ENCODE measurements around the gene TPSG1.

The TPSG1 gene

DNA sequence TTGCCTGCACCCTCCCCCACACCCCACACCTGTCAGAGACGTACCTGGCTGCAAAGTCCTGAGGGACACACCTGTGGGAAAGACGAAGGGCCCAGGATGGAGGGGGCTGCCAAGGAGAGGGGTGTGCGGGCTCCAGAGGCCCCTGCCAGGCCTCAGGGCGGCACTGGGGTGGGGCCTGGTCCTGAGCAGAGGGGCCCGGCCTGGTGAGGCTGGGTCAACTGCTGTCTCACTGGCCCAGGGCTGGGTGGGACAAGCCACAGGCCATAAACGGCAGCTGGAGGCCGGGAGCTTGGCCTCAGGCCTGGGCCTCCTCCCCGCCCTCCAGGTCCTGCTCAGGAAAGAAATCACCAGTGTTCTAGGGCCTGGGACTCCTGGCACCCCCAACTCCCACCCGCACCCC lies 510 bp downstream of the TPSG1 start:
- Histone ChIP-seq H3K27me3 (ENCODE audit: insufficient read depth, poor library complexity, severe bottlenecking) (peaks cover 5% of the 10 kb centered on the region), H3K4me3 (replicated peaks; ENCODE audit: insufficient read depth, low read length) (no peak overlapping the region), H3K27ac (replicated peaks) (no peak overlapping the region)
- DNase-seq (ENCODE audit: low read depth in 1 of 2, low spot score in 1 of 2) = no peak
- TF ChIP-seq POLR2AphosphoS5 (IDR thresholded peaks at IDR 0.05; ENCODE audit: low read depth) = no peak
- TF ChIP-seq, protein P1, sequence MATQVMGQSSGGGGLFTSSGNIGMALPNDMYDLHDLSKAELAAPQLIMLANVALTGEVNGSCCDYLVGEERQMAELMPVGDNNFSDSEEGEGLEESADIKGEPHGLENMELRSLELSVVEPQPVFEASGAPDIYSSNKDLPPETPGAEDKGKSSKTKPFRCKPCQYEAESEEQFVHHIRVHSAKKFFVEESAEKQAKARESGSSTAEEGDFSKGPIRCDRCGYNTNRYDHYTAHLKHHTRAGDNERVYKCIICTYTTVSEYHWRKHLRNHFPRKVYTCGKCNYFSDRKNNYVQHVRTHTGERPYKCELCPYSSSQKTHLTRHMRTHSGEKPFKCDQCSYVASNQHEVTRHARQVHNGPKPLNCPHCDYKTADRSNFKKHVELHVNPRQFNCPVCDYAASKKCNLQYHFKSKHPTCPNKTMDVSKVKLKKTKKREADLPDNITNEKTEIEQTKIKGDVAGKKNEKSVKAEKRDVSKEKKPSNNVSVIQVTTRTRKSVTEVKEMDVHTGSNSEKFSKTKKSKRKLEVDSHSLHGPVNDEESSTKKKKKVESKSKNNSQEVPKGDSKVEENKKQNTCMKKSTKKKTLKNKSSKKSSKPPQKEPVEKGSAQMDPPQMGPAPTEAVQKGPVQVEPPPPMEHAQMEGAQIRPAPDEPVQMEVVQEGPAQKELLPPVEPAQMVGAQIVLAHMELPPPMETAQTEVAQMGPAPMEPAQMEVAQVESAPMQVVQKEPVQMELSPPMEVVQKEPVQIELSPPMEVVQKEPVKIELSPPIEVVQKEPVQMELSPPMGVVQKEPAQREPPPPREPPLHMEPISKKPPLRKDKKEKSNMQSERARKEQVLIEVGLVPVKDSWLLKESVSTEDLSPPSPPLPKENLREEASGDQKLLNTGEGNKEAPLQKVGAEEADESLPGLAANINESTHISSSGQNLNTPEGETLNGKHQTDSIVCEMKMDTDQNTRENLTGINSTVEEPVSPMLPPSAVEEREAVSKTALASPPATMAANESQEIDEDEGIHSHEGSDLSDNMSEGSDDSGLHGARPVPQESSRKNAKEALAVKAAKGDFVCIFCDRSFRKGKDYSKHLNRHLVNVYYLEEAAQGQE (IDR thresholded peaks at IDR 0.05; ENCODE audit: insufficient replicate concordance, low read depth) = no peak
- TF ChIP-seq GABPA (IDR thresholded peaks at IDR 0.05; ENCODE audit: low read depth) = no peak
- TF ChIP-seq SPI1 (IDR thresholded peaks at IDR 0.05; ENCODE audit: borderline replicate concordance, low read depth) = no peak
- TF ChIP-seq, protein P2, sequence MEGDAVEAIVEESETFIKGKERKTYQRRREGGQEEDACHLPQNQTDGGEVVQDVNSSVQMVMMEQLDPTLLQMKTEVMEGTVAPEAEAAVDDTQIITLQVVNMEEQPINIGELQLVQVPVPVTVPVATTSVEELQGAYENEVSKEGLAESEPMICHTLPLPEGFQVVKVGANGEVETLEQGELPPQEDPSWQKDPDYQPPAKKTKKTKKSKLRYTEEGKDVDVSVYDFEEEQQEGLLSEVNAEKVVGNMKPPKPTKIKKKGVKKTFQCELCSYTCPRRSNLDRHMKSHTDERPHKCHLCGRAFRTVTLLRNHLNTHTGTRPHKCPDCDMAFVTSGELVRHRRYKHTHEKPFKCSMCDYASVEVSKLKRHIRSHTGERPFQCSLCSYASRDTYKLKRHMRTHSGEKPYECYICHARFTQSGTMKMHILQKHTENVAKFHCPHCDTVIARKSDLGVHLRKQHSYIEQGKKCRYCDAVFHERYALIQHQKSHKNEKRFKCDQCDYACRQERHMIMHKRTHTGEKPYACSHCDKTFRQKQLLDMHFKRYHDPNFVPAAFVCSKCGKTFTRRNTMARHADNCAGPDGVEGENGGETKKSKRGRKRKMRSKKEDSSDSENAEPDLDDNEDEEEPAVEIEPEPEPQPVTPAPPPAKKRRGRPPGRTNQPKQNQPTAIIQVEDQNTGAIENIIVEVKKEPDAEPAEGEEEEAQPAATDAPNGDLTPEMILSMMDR (IDR thresholded peaks at IDR 0.05; ENCODE audit: insufficient read depth, low read length) = no peak

- no peak for DNase-seq (ENCODE audit: low read depth in 1 of 2, low spot score in 1 of 2)
- Histone ChIP-seq H3K27ac (replicated peaks) (no peak overlapping the region), H3K27me3 (ENCODE audit: insufficient read depth, poor library complexity, severe bottlenecking) (peaks cover 5% of the 10 kb centered on the region), H3K4me3 (replicated peaks; ENCODE audit: insufficient read depth, low read length) (no peak overlapping the region)
- TF ChIP-seq SPI1 (IDR thresholded peaks at IDR 0.05; ENCODE audit: borderline replicate concordance, low read depth) (0 out of 2 replicates have a peak, but pooled peaks have one; percentile 8), POLR2AphosphoS5 (IDR thresholded peaks at IDR 0.05; ENCODE audit: low read depth) (no peak)
Observed at GRCh38 chr16:1223355-1224214, 1.5 kb downstream of the TPSG1 start.

DNA sequence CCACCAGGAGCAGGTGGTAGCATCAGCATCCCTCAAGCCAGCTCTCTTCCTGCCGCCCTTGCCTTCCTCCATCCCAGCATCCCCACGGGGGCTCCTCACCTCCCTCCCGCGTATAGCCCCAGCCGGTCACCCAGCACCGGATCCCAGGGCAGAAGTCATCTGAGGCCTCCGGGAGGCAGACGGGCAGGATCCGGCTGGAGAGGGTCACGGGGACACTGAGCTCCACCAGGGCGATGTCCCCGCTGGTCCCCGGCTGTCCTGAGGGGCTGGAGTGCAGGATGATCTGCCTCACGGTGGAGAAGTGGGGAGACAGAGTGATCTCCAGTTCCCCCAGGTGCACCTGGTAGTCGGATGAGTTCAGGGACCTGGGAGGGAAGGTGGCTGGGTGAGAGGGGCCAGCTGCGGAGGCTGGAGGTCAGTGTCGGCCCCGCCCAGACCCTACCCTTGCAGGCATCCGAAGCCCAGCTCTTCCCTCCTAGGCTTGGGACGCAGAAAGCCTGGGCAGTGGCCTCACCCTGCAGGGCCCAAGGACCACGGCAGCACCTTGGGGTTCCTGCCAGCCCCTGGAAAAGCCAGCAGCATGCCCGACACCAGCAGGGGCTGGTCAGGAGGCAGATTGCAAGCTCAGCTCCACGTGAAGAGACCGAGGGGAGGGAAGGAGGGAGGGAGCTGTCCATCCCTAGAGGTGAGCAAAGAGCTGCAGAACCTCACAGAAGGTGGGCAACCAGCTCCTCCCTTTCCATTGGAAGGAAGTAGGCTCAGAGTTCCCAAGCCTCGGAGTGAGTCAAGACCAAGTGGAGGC lies 2.3 kb downstream of the TPSG1 start:
- H3K27me3 ChIP-seq (ENCODE audit: insufficient read depth, poor library complexity, severe bottlenecking) = peaks cover 5% of the 10 kb centered on the region
- H3K27ac ChIP-seq (replicated peaks) = no peak overlapping the region
- TF ChIP-seq POLR2AphosphoS5 (IDR thresholded peaks at IDR 0.05; ENCODE audit: low read depth) (no peak), GABPA (IDR thresholded peaks at IDR 0.05; ENCODE audit: low read depth) (no peak), SPI1 (IDR thresholded peaks at IDR 0.05; ENCODE audit: borderline replicate concordance, low read depth) (no peak)
- TF ChIP-seq, protein P1 (IDR thresholded peaks at IDR 0.05; ENCODE audit: insufficient replicate concordance, low read depth) = no peak
- DNase-seq (ENCODE audit: low read depth in 1 of 2, low spot score in 1 of 2) = no peak
- H3K4me3 ChIP-seq (replicated peaks; ENCODE audit: insufficient read depth, low read length) = no peak overlapping the region

DNA sequence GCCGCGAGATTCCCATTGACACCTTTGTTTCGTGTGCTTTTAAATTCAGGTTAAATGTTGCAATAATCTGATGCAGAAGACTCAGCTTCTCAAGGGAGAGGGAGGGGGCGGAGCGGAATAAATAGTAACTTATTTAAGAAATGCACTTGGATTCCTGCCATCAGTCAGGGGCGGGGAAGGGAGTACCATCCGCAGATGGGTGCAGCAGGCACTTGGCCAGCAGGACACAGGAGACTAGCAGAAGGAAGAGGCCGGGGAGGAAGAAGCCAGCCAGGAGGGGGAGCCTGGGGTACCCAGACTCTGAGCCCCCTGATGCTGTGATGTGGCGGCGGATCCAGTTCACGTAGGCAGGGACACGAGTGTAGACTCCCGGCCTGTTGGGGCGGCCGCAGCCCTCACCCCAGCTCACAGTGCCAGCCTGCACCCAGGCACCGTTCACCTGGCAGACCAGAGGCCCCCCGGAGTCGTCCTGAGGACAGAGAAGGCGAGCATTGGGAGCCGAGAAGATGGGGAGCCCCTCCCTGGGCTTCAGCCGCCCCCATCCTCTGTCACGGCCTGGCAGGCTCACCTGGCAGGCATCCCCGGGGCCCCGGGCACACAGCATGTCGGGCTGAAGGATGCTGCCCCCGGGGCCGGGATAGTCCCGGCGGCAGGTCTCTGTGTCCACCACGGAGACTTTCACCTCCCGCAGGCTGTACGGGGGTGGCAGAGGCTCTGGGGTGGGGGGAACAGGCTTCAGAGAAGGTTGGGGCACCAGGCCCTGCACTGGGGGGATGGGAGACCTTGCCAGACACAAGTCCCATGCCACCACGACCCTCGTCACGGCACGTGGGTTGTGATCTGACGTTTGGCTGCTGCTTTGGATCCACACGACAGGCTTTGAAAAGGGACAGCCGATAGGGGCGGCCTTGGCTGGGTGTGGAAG lies 3.2 kb downstream of the TPSG1 start:
- no peak for DNase-seq (ENCODE audit: low read depth in 1 of 2, low spot score in 1 of 2)
- TF ChIP-seq, protein P1 (IDR thresholded peaks at IDR 0.05; ENCODE audit: insufficient replicate concordance, low read depth) = no peak
- TF ChIP-seq GABPA (IDR thresholded peaks at IDR 0.05; ENCODE audit: low read depth) (no peak), POLR2AphosphoS5 (IDR thresholded peaks at IDR 0.05; ENCODE audit: low read depth) (no peak), SPI1 (IDR thresholded peaks at IDR 0.05; ENCODE audit: borderline replicate concordance, low read depth) (no peak)
- TF ChIP-seq, protein P2 (IDR thresholded peaks at IDR 0.05; ENCODE audit: insufficient read depth, low read length) = no peak
- Histone ChIP-seq H3K27me3 (ENCODE audit: insufficient read depth, poor library complexity, severe bottlenecking) (peaks cover 5% of the 10 kb centered on the region), H3K4me3 (replicated peaks; ENCODE audit: insufficient read depth, low read length) (no peak overlapping the region), H3K27ac (replicated peaks) (no peak overlapping the region)

All from HL-60 (cell line).